GM19193 (cell line): ENCODE results near the gene RRM2.

Experiments used
- POLR2A ChIP-seq: IDR thresholded peaks from 4 replicates; pipeline ENCODE4 v1.6.1; 2011; ENCODE audit not compliant: insufficient read depth, insufficient read length; ENCODE audit errors: extremely low read depth

Gene RRM2

DNA sequence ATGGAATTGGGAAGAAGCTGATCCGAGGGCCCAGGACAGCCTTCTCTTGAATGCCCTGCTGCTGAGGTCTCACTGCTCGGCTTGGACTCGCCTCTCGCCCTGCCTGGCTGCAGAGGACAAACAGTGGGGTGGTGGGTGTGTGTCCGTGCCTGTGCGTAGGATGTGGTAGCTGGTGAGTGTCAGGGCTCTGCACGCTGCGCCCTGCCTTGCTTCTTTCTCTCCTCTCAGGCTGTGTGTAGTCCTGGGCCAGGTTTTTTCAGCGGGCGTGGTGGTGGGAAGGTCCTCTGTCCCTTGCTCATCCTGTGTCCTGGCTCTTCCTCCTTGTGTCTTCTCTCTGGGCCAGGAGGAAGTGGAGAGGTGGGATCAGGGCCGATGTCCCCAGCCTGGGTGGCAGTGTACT lies 44.8 kb downstream of the RRM2 start:
- TF ChIP-seq POLR2A, result no peak

DNA sequence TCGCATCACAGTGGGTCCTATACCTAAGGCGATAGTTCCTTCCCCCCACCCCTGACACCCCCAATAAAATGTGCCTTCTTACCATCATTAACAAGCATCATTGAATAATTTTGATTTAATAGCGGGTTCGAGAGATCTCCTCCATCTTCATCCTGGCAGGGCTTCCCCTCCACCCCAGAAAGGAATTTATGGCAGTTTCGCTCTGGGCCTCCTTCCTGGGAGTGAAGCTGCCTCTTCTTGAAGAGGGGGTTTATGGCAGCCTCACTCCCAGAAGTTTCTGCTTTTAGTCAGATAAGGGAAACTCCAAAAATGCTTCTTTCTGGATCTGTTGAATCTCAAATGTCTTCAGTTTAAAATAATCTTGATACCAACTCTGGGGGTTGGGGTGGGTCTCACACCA lies 45.7 kb downstream of the RRM2 start:
- TF ChIP-seq POLR2A, result no peak

DNA sequence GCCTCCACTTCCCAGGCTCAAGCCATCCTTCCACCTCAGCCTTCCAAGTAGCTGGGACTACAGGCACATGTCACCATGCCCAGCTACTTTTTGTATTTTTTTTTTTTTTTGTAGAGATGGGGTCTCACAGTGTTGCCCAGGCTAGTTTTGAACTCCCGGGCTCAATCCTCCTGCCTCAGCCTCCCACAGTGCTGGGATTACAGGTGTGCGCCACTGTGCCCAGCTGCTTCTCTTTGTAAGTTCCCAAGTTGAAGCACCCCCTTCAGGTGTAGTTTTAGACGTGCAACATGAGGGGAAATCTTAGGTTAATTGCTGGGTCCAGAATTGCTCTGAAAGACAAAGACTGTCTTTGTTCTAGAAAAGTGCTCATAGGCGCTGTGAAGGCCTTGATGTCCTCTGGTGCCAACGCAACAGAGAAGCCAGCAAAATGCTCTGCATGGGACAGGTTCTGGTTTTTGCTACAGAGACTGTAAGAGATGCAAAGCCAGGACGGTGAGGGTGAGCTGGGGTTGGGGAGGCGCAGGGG lies 46.6 kb downstream of the RRM2 start:
- no peak for TF ChIP-seq POLR2A

DNA sequence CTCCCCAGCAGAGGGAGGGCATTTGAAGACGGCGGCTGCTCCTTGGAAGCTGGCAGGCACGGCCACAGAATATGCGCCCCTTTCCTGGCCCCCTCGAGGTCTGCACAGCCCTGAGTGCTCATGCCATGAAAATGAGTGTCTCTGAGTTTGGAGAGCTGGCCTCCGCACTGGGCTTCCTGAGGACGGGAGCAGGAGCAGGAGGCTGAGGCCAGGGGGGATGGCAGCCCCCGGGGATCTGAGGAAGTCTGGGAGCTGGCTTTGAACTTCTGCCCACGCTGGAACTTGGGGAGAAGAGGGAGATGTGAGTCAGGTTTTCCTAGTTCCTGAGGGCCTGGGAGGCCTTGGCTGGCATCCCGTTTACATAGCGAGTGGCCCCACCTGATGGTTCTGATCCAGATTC lies 47.0 kb downstream of the RRM2 start:
- no peak for TF ChIP-seq POLR2A

DNA sequence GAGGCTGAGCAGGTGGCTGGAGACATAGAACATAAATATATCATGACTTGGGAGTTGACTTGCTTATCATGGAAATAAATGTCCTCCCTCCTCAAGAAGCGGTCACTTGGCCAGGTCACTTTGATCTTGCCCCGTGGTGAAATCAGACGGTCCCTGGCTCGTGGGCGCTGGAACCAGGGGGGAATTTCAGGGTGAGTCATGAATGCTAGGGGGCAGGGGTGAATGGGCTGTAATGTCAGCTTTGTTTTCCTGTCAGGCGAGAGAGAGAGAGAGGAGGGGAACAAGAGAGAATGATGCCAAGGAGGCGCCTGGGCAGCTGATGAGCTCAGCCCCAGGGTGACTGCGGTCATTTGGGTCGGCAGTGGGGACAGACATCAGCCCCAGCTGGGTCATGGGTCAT lies 47.7 kb downstream of the RRM2 start:
- no peak for TF ChIP-seq POLR2A

DNA sequence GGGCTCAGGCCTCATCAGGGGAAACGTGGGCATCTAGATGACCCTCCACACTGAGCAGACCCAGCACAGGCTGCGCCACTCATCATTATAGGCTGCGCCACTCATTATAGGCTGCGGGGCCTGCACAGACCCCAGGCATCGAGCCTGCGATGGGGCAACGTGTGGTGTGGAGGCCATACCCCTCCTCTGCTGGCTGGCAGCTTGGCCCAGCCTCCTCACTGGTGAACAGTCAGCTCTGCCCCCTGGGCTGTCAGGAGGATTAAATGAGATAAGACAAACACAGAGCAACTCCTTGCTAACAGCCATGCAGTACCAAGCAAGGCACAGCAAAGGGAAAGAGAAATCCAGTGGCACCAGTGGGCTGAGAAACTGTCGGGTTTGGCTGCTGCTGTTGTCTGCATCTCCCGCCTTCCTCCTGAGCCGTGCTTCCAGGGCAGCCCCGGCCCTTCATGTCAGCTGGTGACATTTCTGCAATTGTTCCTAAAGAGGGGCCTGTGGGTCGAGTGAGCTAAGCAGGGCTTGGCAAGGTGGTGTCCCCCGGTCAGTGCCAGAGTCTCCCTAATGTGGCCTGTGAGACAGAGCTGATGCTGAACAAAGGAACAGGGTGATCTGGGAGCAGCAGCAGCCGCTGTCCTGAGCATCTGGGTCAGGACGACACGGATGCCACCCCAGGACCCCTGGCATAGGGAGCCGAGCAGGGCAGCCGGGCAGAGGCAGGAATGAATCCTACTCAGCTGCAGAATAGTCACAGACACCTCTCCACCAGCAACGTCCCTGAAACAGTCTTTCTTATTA lies 48.7 kb downstream of the RRM2 start:
- TF ChIP-seq POLR2A, result no peak

DNA sequence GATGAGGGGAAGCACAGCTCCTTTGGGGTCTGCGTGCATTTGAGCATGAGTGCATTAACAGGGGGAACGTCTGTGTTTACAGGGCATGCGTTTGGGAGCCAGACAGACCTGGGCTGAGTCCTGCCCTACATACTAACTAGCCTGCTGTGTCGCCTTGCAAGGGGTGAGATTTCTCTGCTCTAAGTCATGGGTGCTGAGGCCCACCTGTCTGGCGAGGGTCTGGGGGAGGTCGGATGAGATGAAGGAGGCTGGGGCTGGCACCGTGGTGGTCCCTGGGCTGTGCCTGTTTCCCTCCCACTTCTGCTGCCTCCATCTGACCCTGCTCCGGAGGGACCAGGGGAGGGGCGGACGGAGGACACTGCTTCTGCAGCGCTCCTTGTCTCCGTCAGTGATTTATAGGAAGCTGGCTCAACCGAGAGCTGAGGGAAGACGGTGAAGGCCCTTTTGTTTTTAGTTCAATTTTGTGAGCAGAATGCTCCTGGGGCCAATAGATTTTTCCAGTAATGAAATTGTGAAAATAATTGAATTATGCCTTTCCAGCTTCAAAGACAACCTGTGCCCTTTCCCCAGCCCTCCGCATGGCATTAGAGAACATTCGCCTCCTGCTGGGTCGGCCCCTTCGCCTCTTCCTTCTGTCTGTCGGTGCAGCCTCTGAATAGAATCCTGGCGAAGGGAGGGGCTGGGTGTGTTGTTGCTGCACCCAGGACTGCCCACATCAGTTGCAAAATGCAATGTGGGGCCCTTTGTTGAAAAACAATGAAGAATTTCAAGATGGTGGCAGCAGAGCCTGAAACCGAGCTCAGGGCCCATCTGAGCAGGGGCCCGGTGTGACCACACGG lies 49.7 kb downstream of the RRM2 start:
- no peak for TF ChIP-seq POLR2A

DNA sequence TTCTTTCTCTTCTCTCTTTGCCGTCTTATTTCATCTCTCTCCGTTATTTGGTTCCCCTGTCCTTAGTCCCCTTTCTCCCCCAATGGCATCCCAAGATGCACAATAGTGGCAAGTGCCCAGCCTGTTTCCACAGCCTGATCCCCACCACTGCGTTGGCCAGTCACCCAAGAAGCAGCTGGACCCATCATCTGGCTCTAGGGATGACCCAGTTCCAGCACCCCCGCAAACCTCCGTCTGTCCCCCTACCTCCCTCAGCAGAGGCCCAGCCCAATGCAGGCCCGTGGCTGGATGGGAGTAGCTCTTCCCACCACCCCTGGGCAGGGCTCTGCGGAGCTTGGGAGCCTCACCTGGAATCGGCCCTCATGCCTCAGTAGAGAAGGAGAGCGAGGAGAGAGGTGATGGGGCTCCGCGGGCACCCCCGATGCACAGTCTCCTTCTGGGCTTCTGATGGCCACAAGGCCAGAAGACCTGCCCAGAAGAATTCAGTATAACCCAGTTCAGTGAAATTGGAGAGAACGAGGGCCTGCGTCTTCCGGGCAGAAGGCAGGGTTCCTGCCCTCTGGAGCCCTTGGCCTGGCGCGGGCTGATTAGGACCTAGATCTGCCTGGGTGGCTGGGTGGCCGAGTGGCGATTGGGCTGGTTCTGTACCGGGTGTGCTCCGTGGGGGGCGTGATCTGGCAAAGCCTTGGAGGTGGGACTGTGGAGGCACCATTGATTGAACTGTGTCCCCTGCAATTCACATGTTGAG lies 50.9 kb downstream of the RRM2 start:
- no peak for TF ChIP-seq POLR2A

DNA sequence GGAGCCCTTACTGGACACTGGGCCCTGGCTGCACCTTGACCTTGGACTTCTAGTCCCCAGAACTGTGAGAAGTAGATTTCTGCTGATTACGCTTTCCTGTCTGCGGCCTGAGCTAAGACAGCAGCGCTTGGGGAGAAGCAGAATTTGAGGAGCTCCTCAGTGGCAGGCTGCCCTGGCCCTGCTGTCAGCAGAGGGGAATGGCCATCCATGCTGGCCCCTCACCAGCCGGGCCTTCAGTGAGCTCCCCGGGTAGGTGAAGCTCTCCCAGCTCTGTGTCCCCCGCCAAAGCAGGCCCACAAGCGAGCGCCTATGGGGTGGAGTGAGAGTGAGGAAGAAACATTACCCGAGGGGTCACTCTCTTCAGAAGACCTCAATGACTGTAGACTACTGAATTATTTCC lies 51.6 kb downstream of the RRM2 start:
- TF ChIP-seq POLR2A, result no peak

DNA sequence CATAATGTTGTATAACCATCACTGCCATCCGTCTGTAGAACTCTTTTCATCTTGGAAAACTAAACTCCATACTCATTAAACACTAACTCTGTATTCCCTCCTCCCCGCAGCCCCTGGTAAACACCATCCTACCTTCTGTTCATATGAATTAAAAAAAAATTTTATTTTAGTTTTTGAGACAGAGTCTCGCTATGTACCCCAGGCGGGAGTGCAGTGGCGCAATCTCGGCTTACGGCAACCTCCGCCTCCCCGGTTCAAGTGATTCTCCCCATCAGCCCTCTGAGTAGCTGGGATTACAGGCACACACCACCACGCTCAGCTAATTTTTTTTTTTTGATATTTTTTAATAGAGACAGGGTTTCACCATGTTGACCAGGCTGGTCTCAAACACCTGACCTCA lies 52.9 kb downstream of the RRM2 start:
- no peak for TF ChIP-seq POLR2A

DNA sequence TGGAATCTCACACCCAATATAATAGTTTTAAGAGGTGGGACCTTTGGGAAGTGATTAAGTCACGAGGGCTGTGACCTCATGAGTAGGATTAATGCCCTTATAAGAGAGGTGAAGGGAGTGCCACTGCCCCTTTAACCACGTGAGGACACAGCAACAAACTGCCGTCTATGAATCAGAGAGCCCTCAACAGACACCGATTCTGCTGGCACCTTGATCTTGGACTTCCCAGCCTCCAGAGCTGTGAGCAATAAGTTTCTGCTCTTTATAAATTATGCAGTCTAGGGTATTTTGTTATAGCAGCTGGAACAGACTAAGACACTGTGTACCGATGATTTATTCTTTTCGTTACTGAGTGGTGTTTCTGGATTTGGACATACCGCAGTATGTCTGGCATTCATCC lies 56.2 kb downstream of the RRM2 start:
- no peak for TF ChIP-seq POLR2A

DNA sequence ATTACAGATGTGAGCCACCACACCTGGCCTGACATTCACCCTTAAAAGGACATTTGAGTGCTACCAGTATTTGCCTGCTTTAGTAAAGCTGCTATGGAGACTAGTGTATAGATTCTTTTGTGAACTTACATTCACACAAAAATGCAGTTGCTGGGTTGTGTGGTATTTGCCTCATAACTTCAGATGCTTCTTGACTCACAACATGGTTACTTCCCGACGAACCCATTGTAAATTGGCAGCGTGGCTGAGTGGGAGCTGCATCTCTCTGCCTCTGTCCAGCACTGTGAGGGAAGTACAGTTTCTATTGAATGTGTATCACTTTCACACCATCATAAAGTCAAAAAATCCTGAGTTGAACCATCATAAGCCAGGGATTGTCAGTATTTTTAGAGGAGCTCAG lies 56.9 kb downstream of the RRM2 start:
- no peak for TF ChIP-seq POLR2A

DNA sequence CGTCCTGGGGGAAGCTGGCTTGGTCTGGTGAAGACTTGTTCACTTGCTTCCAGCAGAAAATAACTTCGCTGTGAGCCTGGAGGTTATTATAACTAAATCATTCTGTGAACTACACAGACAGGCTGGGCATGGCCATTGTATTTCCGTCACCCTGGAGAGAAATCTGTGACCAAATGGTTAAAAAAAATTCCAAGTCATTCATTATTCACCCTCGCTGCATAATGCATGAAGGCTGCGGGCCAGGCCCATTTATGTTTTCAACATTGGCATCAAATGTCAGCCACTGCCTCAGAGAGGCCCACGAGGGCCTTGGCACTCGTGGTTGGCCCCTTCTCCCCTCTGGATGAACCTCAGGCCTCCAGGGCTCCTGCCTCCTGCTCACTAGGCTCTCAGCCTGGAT lies 57.7 kb downstream of the RRM2 start:
- no peak for TF ChIP-seq POLR2A
